Measurements from ENCODE around the gene SRRM5.

The SRRM5 gene

GRCh38 chr19:43625918-43626579 lies 14.2 kb downstream of the SRRM5 start:
- no peak overlapping the region for H3K4me3 ChIP-seq (ENCODE audit: low read depth, low read length)
- TF ChIP-seq CTCF (IDR thresholded peaks at IDR 0.05; ENCODE audit: low read depth, low read length), result no peak

- TF ChIP-seq CTCF (IDR thresholded peaks at IDR 0.05; ENCODE audit: low read depth, low read length), result no peak
Measured at GRCh38 chr19:43626838-43627237, 14.9 kb downstream of the SRRM5 start.

GRCh38 chr19:43628646-43629326 lies 16.9 kb downstream of the SRRM5 start:
- TF ChIP-seq CTCF (IDR thresholded peaks at IDR 0.05; ENCODE audit: low read depth, low read length), result no peak
- H3K4me3 ChIP-seq (ENCODE audit: low read depth, low read length), result no peak overlapping the region

More at GRCh38 chr19:43626838-43627237, 14.9 kb downstream of the SRRM5 start:
- no peak overlapping the region for H3K4me3 ChIP-seq (ENCODE audit: low read depth, low read length)

- no peak overlapping the region for H3K4me3 ChIP-seq (ENCODE audit: low read depth, low read length)
- no peak for TF ChIP-seq CTCF (IDR thresholded peaks at IDR 0.05; ENCODE audit: low read depth, low read length)
Measured at GRCh38 chr19:43631491-43631890, 19.6 kb downstream of the SRRM5 start.

GRCh38 chr19:43633520-43633919 lies 21.6 kb downstream of the SRRM5 start:
- TF ChIP-seq CTCF (IDR thresholded peaks at IDR 0.05; ENCODE audit: low read depth, low read length), result no peak
- no peak overlapping the region for H3K4me3 ChIP-seq (ENCODE audit: low read depth, low read length)

GRCh38 chr19:43634068-43634467 lies 22.2 kb downstream of the SRRM5 start:
- H3K4me3 ChIP-seq (ENCODE audit: low read depth, low read length), result no peak overlapping the region
- TF ChIP-seq CTCF (IDR thresholded peaks at IDR 0.05; ENCODE audit: low read depth, low read length), result no peak

- no peak overlapping the region for H3K4me3 ChIP-seq (ENCODE audit: low read depth, low read length)
- no peak for TF ChIP-seq CTCF (IDR thresholded peaks at IDR 0.05; ENCODE audit: low read depth, low read length)
Measured at GRCh38 chr19:43634506-43634871, 22.6 kb downstream of the SRRM5 start.
